ENCODE measurements around the gene CNOT10. TPM values are rescaled to one million over a fixed set of nuclear protein-coding genes. Genes with fewer than 3 reads are reported as not detected.
"Not testable (repeated sequence)": the region's sequence is repeated elsewhere in the genome, so short reads cannot be mapped to it uniquely, and the experiment has no call there.

The CNOT10 gene
- polyA plus RNA-seq, 1 donor (not counting 4 experiments of a cell fraction or from before 2014, with no cell fraction given) = 24.2 TPM

DNA sequence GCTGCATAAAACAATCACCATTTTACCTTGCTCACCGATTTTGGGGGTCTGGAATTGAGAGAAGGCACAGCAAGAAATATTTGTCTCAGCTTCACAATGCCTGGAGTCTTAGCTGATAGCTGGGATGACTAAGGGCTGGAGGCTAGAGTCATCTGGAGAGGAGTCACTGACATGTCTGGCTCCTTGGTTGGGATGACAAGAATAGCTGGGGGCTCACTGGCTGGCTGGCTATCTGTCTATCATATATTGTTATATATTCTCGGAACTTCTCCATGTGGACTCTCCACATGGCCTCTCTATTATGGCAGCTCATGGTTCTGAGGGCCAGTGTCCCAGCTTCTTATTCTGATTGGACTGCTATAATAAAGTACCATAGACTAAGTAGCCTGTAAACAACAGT is 112.8 kb downstream of the CNOT10 start:
- Histone ChIP-seq H3K36me3 (ENCODE audit: control insufficient read depth in 2 of 2, extremely low read depth in 1 of 2, insufficient read depth in 2 of 2, low read length in 2 of 2) (no peaks in the 10 kb centered on the region), H3K4me2 (ENCODE audit: control insufficient read depth, extremely low read depth, insufficient read depth, low read depth, low read length) (no peak overlapping the region), H3K79me2 (ENCODE audit: control insufficient read depth, insufficient read depth, low read length) (no peaks in the 10 kb centered on the region), H2AFZ (ENCODE audit: control insufficient read depth, low read length) (no peak overlapping the region), H3K27ac (ENCODE audit: control insufficient read depth, insufficient read depth, low read length) (no peak overlapping the region), H3K9me3 (ENCODE audit: control insufficient read depth, low read depth, low read length) (no peaks in the 10 kb centered on the region), H3K9ac (ENCODE audit: control insufficient read depth, extremely low read depth, insufficient read depth, low read length) (no peak overlapping the region), H4K20me1 (ENCODE audit: control insufficient read depth, extremely low read depth, insufficient read depth, low read length) (no peaks in the 10 kb centered on the region), H3K4me3 (ENCODE audit: control insufficient read depth in 2 of 3, extremely low read depth in 1 of 3, insufficient read depth in 2 of 3, low read depth in 1 of 3, low read length in 3 of 3) (no peak overlapping the region), H3K4me1 (ENCODE audit: control insufficient read depth, extremely low read depth, insufficient read depth, low read length) (no peaks in the 10 kb centered on the region), H3K9me1 (ENCODE audit: control insufficient read depth, extremely low read depth, insufficient read depth, low read length) (no peaks in the 10 kb centered on the region), H3K27me3 (ENCODE audit: control insufficient read depth, extremely low read depth, insufficient read depth, low read length) (no peaks in the 10 kb centered on the region)
- dilution Hi-C loops (cut with MboI; ENCODE audit: extremely low pct_ligation_motif_present, low sequenced_read_pairs) = no loop called here
- DNase-seq (ENCODE audit: low read depth, low spot score) = no peak
- TF ChIP-seq CTCF (optimal IDR thresholded peaks at IDR 0.05 in 1 of 3, IDR thresholded peaks at IDR 0.05 in 1 of 3, conservative IDR thresholded peaks at IDR 0.05 in 1 of 3; ENCODE audit: extremely low read depth in 1 of 3, insufficient read depth in 2 of 3, low read length in 3 of 3) (no peak), EZH2 (IDR thresholded peaks at IDR 0.05; ENCODE audit: low read length) (no peak)
- no peak for FAIRE-seq

GRCh38 chr3:32801440-32801839 is 116.5 kb downstream of the CNOT10 start:
- dilution Hi-C loops (cut with MboI; ENCODE audit: extremely low pct_ligation_motif_present, low sequenced_read_pairs); H3K79me2 ChIP-seq (ENCODE audit: control insufficient read depth, insufficient read depth, low read length); FAIRE-seq; H3K9me1 ChIP-seq (ENCODE audit: control insufficient read depth, extremely low read depth, insufficient read depth, low read length); DNase-seq (ENCODE audit: low read depth, low spot score); H3K4me1 ChIP-seq (ENCODE audit: control insufficient read depth, extremely low read depth, insufficient read depth, low read length); H3K4me3 ChIP-seq (ENCODE audit: control insufficient read depth in 2 of 3, extremely low read depth in 1 of 3, insufficient read depth in 2 of 3, low read depth in 1 of 3, low read length in 3 of 3); H3K36me3 ChIP-seq (ENCODE audit: control insufficient read depth in 2 of 2, extremely low read depth in 1 of 2, insufficient read depth in 2 of 2, low read length in 2 of 2); H3K27ac ChIP-seq (ENCODE audit: control insufficient read depth, insufficient read depth, low read length); H3K27me3 ChIP-seq (ENCODE audit: control insufficient read depth, extremely low read depth, insufficient read depth, low read length); H2AFZ ChIP-seq (ENCODE audit: control insufficient read depth, low read length); H3K9ac ChIP-seq (ENCODE audit: control insufficient read depth, extremely low read depth, insufficient read depth, low read length); H4K20me1 ChIP-seq (ENCODE audit: control insufficient read depth, extremely low read depth, insufficient read depth, low read length); H3K4me2 ChIP-seq (ENCODE audit: control insufficient read depth, extremely low read depth, insufficient read depth, low read depth, low read length); H3K9me3 ChIP-seq (ENCODE audit: control insufficient read depth, low read depth, low read length): not testable (repeated sequence)

DNA sequence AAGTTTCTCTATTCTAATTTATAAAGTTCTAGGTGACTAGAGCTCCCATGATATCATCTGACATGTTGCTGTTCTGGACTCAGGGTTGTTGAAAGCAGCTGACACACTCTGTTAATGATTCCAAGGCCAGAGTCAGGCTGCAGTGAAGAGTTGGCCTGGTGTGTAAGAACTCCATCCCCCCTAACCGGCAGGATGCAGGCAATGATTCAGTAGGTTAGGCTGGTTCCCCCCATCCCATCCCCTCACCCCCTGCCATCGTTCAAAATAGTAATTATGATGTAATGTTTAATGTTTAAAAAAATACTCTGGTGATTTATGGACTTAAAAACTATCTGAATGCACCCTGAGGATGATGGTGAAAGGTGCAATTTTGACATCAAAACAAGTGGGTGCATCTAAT is 128.2 kb downstream of the CNOT10 start:
- FAIRE-seq (no peak), DNase-seq (ENCODE audit: low read depth, low spot score) (no peak)
- Histone ChIP-seq H3K79me2 (ENCODE audit: control insufficient read depth, insufficient read depth, low read length) (no peaks in the 10 kb centered on the region), H3K4me2 (ENCODE audit: control insufficient read depth, extremely low read depth, insufficient read depth, low read depth, low read length) (no peak overlapping the region), H4K20me1 (ENCODE audit: control insufficient read depth, extremely low read depth, insufficient read depth, low read length) (no peaks in the 10 kb centered on the region), H3K9me3 (ENCODE audit: control insufficient read depth, low read depth, low read length) (no peaks in the 10 kb centered on the region), H3K9me1 (ENCODE audit: control insufficient read depth, extremely low read depth, insufficient read depth, low read length) (no peaks in the 10 kb centered on the region), H3K36me3 (ENCODE audit: control insufficient read depth in 2 of 2, extremely low read depth in 1 of 2, insufficient read depth in 2 of 2, low read length in 2 of 2) (no peaks in the 10 kb centered on the region), H3K27ac (ENCODE audit: control insufficient read depth, insufficient read depth, low read length) (no peak overlapping the region), H3K4me1 (ENCODE audit: control insufficient read depth, extremely low read depth, insufficient read depth, low read length) (peaks cover 2% of the 10 kb centered on the region), H3K4me3 (ENCODE audit: control insufficient read depth in 2 of 3, extremely low read depth in 1 of 3, insufficient read depth in 2 of 3, low read depth in 1 of 3, low read length in 3 of 3) (no peak overlapping the region), H3K9ac (ENCODE audit: control insufficient read depth, extremely low read depth, insufficient read depth, low read length) (no peak overlapping the region), H2AFZ (ENCODE audit: control insufficient read depth, low read length) (no peak overlapping the region), H3K27me3 (ENCODE audit: control insufficient read depth, extremely low read depth, insufficient read depth, low read length) (peaks cover 33% of the 10 kb centered on the region)
- TF ChIP-seq EZH2 (IDR thresholded peaks at IDR 0.05; ENCODE audit: low read length) (no peak), CTCF (optimal IDR thresholded peaks at IDR 0.05 in 1 of 3, IDR thresholded peaks at IDR 0.05 in 1 of 3, conservative IDR thresholded peaks at IDR 0.05 in 1 of 3; ENCODE audit: extremely low read depth in 1 of 3, insufficient read depth in 2 of 3, low read length in 3 of 3) (no peak)
- dilution Hi-C loops (cut with MboI; ENCODE audit: extremely low pct_ligation_motif_present, low sequenced_read_pairs) = no loop called here

All from keratinocyte (primary cell).